Kasumi-1 (cell line): ENCODE results near the gene TRPM6.
"Not testable (repeated sequence)": the region's sequence is repeated elsewhere in the genome, so short reads cannot be mapped to it uniquely, and the experiment has no call there.

Source experiments
- DNase-seq, 2 experiments: peaks; one replicate each; lab custom pipeline; 2025; lab: John Stamatoyannopoulos, UW

Gene TRPM6

GRCh38 chr9:74887041-74887980 is at the start of gene TRPM6:
Gene TRPM6 (minus strand): TSS chr9:74887921. CDS start chr9:74887856, 65 bp downstream.
- DNase-seq = peak; percentile 77 to 83

GRCh38 chr9:74935008-74935407 is 47.3 kb upstream of the TRPM6 start:
- no peak for DNase-seq

- no peak for DNase-seq
Observed at GRCh38 chr9:74921737-74922136, 34.0 kb upstream of the TRPM6 start.

- DNase-seq = no peak
Observed at GRCh38 chr9:74920944-74921626, 33.4 kb upstream of the TRPM6 start.

- no peak for DNase-seq
Observed at GRCh38 chr9:74910036-74910435, 22.3 kb upstream of the TRPM6 start.

GRCh38 chr9:74908665-74909064 is 20.9 kb upstream of the TRPM6 start:
- DNase-seq = no peak

- no peak for DNase-seq
Observed at GRCh38 chr9:74907085-74907484, 19.4 kb upstream of the TRPM6 start.

- DNase-seq = no peak
Observed at GRCh38 chr9:74901001-74901400, 13.3 kb upstream of the TRPM6 start.

- not testable (repeated sequence) for DNase-seq
Observed at GRCh38 chr9:74888449-74888848, 728 bp upstream of the TRPM6 start.

- DNase-seq = no peak
Observed at GRCh38 chr9:74887981-74888370, 255 bp upstream of the TRPM6 start.

- no peak for DNase-seq
Observed at GRCh38 chr9:74876382-74876949, 11.3 kb downstream of the TRPM6 start.

GRCh38 chr9:74875656-74876055 is 12.1 kb downstream of the TRPM6 start:
- no peak for DNase-seq

- no peak for DNase-seq
Observed at GRCh38 chr9:74874220-74874619, 13.5 kb downstream of the TRPM6 start.

- DNase-seq = no peak
Observed at GRCh38 chr9:74872619-74873233, 15.0 kb downstream of the TRPM6 start.

- DNase-seq = no peak
Observed at GRCh38 chr9:74867483-74867882, 20.2 kb downstream of the TRPM6 start.

GRCh38 chr9:74865177-74865576 is 22.5 kb downstream of the TRPM6 start:
- DNase-seq = peak; percentile 5 to 16

GRCh38 chr9:74861773-74862474 is 25.8 kb downstream of the TRPM6 start:
- no peak for DNase-seq

GRCh38 chr9:74861071-74861470 is 26.6 kb downstream of the TRPM6 start:
- no peak for DNase-seq

GRCh38 chr9:74860247-74860646 is 27.5 kb downstream of the TRPM6 start:
- DNase-seq = not testable (repeated sequence)

- no peak for DNase-seq
Observed at GRCh38 chr9:74859786-74860185, 27.9 kb downstream of the TRPM6 start.

GRCh38 chr9:74858751-74859414 is 28.8 kb downstream of the TRPM6 start:
- DNase-seq = no peak
